ENCODE results near the gene HNRNPLL. TPM values are rescaled to one million over a fixed set of nuclear protein-coding genes. Genes with fewer than 3 reads are reported as not detected.
"Not testable (repeated sequence)": the region's sequence is repeated elsewhere in the genome, so short reads cannot be mapped to it uniquely, and the experiment has no call there.

Gene HNRNPLL
- total and polyA plus RNA-seq, 2 experiments from 2014 or later, result 42.5 to 53.4 TPM

DNA sequence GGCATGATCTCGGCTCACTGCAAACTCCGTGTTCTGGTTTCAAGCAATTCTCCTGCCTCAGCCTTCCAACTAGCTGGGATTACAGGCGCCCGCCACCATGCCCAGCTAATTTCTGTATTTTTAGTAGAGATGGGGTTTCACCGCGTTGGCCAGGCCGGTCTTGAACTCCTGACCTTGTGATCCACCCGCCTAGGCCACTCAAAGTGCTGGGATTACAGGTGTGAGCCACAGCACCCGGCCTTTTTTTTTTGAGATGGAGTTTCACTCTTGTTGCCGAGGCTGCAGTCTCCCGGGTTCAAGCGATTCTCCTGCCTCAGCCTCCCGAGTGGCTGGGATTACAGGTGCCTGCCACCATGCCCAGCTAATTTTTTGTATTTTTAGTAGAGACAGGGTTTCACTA, 65.4 kb downstream of the HNRNPLL start:
- not testable (repeated sequence) for H3K9me2 ChIP-seq (ENCODE audit: insufficient read depth); H3K27ac Mint-ChIP-seq; H3K36me3 Mint-ChIP-seq (ENCODE audit: low read depth); H3K4me3 Mint-ChIP-seq; DNase-seq (ENCODE audit: low spot score); H3F3A ChIP-seq (replicated peaks; ENCODE audit: low read depth); ATAC-seq; H2AFZ ChIP-seq; H3K27ac ChIP-seq (ENCODE audit: low read depth); H4K20me1 ChIP-seq (replicated peaks; ENCODE audit: insufficient read depth); H3K4me3 ChIP-seq; H3K36me3 ChIP-seq (ENCODE audit: insufficient read depth); H3K79me2 ChIP-seq (replicated peaks; ENCODE audit: insufficient read depth); H3K4me2 ChIP-seq; H3K9me3 Mint-ChIP-seq
- peaks cover 29% of the 10 kb centered on the region for H3K4me1 Mint-ChIP-seq
- peaks cover 22% of the 10 kb centered on the region for H3K27me3 Mint-ChIP-seq (ENCODE audit: insufficient read depth, low read depth, poor library complexity)
- H3K4me1 ChIP-seq (ENCODE audit: insufficient read depth), result peaks cover 14% of the 10 kb centered on the region
- peaks cover 14% of the 10 kb centered on the region for H3K27me3 ChIP-seq (ENCODE audit: insufficient read depth)

DNA sequence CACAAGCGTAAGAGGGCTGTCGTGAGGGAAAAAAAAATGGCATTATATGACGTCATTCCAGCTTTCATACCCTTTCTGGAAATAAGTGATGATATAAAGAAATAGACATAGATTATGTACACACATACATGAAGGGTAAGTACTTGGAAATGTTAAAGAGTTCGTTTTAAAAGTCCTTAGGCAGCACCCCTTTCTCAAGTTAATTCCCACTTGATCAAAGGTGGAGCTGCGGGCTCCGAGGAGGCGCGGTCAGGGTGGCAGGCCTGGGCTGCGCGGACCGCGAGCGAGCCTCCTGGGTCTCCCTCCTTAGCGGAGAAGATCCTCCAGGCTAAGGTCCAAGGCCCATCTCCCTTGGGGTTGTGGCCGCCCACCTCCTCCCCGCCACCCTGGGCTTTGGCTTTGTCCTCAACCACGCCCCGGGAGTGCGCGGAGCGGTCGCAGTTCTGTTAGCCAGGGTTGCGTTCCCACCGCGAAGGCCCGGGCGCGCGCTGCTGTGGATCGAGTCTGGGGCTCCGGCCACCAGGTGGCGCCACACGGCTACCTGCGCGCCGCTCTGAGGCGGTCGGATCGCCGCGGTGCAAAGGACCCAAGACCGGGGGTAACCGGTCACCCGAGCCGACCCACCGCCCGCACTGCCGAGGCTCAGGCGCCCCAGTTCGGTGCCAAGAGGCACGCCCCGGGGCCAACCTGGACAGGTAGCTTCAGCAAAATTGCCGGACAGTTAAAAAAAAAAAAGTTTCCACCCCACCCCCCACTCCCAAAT, 66.8 kb downstream of the HNRNPLL start:
- DNase-seq (ENCODE audit: low spot score) (peak; percentile 92), ATAC-seq (peak; percentile 94)
- Histone ChIP-seq H3K4me1 (ENCODE audit: insufficient read depth) (peaks cover under 1% of the 10 kb centered on the region; the same call in 1 of the 2 replicates), H3F3A (replicated peaks; ENCODE audit: low read depth) (no peaks in the 10 kb centered on the region), H3K27ac (ENCODE audit: low read depth) (no peak overlapping the region), H3K27me3 (ENCODE audit: insufficient read depth) (peaks cover 14% of the 10 kb centered on the region), H3K36me3 (ENCODE audit: insufficient read depth) (no peaks in the 10 kb centered on the region), H2AFZ (peak overlapping the region; percentile 95), H3K4me3 (peak overlapping the region; percentile 80), H3K9me2 (ENCODE audit: insufficient read depth) (no peaks in the 10 kb centered on the region), H4K20me1 (replicated peaks; ENCODE audit: insufficient read depth) (no peaks in the 10 kb centered on the region), H3K79me2 (replicated peaks; ENCODE audit: insufficient read depth) (no peaks in the 10 kb centered on the region), H3K4me2 (peak overlapping the region; percentile 94)
- peak overlapping the region; percentile 66 for H3K4me3 Mint-ChIP-seq
- peak; percentile 63 for TF ChIP-seq CREB1 (CRISPR knock-in tag; IDR thresholded peaks at IDR 0.05; ENCODE audit: low read depth)
- no peak for TF ChIP-seq EZH2 (IDR thresholded peaks at IDR 0.05; ENCODE audit: low read depth, unreplicated experiment)
- TF ChIP-seq, protein P1, sequence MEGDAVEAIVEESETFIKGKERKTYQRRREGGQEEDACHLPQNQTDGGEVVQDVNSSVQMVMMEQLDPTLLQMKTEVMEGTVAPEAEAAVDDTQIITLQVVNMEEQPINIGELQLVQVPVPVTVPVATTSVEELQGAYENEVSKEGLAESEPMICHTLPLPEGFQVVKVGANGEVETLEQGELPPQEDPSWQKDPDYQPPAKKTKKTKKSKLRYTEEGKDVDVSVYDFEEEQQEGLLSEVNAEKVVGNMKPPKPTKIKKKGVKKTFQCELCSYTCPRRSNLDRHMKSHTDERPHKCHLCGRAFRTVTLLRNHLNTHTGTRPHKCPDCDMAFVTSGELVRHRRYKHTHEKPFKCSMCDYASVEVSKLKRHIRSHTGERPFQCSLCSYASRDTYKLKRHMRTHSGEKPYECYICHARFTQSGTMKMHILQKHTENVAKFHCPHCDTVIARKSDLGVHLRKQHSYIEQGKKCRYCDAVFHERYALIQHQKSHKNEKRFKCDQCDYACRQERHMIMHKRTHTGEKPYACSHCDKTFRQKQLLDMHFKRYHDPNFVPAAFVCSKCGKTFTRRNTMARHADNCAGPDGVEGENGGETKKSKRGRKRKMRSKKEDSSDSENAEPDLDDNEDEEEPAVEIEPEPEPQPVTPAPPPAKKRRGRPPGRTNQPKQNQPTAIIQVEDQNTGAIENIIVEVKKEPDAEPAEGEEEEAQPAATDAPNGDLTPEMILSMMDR (conservative IDR thresholded peaks at IDR 0.05; ENCODE audit: low read depth in 2 of 2), result peak; percentile 64 to 95
- peaks cover 17% of the 10 kb centered on the region for H3K4me1 Mint-ChIP-seq
- peaks cover 19% of the 10 kb centered on the region for H3K27me3 Mint-ChIP-seq (ENCODE audit: insufficient read depth, low read depth, poor library complexity)
- no peaks in the 10 kb centered on the region for H3K36me3 Mint-ChIP-seq (ENCODE audit: low read depth)
- no peak overlapping the region for H3K27ac Mint-ChIP-seq
- H3K9me3 Mint-ChIP-seq, result no peaks in the 10 kb centered on the region

DNA sequence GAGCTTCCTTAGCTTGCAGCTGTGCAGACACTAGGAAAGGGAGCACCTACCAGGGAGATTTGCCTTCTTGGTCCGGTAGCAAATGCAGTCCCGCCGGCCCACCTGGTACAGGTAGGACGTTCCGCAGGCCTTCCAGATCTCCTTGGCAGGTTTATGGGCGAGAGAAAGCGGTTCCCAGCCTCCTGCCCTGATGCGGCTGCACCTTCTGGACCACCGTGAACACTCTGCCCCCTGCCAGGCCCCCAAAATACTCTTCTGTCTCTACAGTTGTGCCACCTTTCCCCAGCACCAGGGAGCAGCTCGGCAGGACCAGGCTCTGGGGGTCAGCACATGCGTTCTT, 67.4 kb downstream of the HNRNPLL start:
- Histone ChIP-seq H3K9me2 (ENCODE audit: insufficient read depth) (no peaks in the 10 kb centered on the region), H2AFZ (peak overlapping the region; percentile 95), H3K79me2 (replicated peaks; ENCODE audit: insufficient read depth) (no peaks in the 10 kb centered on the region), H3K27ac (ENCODE audit: low read depth) (no peak overlapping the region), H3K4me3 (peak overlapping the region; percentile 80), H3F3A (replicated peaks; ENCODE audit: low read depth) (no peaks in the 10 kb centered on the region), H3K27me3 (ENCODE audit: insufficient read depth) (peaks cover 14% of the 10 kb centered on the region), H4K20me1 (replicated peaks; ENCODE audit: insufficient read depth) (no peaks in the 10 kb centered on the region), H3K4me2 (peak overlapping the region; percentile 94), H3K36me3 (ENCODE audit: insufficient read depth) (no peaks in the 10 kb centered on the region), H3K4me1 (ENCODE audit: insufficient read depth) (no peaks in the 10 kb centered on the region)
- Mint-ChIP-seq H3K4me1 (peaks cover 15% of the 10 kb centered on the region), H3K27ac (no peak overlapping the region), H3K27me3 (ENCODE audit: insufficient read depth, low read depth, poor library complexity) (peaks cover 19% of the 10 kb centered on the region), H3K36me3 (ENCODE audit: low read depth) (no peaks in the 10 kb centered on the region), H3K4me3 (peak overlapping the region; percentile 66), H3K9me3 (no peaks in the 10 kb centered on the region)
- TF ChIP-seq EZH2 (IDR thresholded peaks at IDR 0.05; ENCODE audit: low read depth, unreplicated experiment), result no peak
- TF ChIP-seq, protein P2, sequence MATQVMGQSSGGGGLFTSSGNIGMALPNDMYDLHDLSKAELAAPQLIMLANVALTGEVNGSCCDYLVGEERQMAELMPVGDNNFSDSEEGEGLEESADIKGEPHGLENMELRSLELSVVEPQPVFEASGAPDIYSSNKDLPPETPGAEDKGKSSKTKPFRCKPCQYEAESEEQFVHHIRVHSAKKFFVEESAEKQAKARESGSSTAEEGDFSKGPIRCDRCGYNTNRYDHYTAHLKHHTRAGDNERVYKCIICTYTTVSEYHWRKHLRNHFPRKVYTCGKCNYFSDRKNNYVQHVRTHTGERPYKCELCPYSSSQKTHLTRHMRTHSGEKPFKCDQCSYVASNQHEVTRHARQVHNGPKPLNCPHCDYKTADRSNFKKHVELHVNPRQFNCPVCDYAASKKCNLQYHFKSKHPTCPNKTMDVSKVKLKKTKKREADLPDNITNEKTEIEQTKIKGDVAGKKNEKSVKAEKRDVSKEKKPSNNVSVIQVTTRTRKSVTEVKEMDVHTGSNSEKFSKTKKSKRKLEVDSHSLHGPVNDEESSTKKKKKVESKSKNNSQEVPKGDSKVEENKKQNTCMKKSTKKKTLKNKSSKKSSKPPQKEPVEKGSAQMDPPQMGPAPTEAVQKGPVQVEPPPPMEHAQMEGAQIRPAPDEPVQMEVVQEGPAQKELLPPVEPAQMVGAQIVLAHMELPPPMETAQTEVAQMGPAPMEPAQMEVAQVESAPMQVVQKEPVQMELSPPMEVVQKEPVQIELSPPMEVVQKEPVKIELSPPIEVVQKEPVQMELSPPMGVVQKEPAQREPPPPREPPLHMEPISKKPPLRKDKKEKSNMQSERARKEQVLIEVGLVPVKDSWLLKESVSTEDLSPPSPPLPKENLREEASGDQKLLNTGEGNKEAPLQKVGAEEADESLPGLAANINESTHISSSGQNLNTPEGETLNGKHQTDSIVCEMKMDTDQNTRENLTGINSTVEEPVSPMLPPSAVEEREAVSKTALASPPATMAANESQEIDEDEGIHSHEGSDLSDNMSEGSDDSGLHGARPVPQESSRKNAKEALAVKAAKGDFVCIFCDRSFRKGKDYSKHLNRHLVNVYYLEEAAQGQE (IDR thresholded peaks at IDR 0.05; ENCODE audit: unreplicated experiment), result no peak
- TF ChIP-seq, protein P3, sequence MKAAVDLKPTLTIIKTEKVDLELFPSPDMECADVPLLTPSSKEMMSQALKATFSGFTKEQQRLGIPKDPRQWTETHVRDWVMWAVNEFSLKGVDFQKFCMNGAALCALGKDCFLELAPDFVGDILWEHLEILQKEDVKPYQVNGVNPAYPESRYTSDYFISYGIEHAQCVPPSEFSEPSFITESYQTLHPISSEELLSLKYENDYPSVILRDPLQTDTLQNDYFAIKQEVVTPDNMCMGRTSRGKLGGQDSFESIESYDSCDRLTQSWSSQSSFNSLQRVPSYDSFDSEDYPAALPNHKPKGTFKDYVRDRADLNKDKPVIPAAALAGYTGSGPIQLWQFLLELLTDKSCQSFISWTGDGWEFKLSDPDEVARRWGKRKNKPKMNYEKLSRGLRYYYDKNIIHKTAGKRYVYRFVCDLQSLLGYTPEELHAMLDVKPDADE (IDR thresholded peaks at IDR 0.05), result no peak
- DNase-seq (ENCODE audit: low spot score) (no peak), ATAC-seq (peak; percentile 8)
